Measurements from ENCODE around the gene EMP1.
"Not testable (repeated sequence)": the region's sequence is repeated elsewhere in the genome, so short reads cannot be mapped to it uniquely, and the experiment has no call there.

EMP1 gene

DNA sequence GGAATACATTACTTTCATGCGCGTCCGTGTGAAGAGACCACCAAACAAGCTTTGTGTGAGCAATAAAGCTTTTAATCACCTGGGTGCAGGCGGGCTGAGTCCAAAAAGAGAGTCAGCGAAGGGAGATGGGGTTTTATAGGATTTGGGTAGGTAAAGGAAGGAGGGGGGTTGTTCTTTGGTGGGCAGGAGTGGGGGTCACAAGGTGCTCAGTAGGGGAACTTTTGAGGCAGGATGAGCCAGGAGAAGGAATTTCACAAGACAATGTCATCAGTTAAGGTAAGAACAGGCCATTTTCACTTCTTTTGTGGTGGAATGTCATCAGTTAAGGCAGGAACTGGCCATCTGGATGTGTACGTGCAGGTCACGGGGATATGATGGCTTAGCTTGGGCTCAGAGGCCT lies 63.1 kb downstream of the EMP1 start:
- DNase-seq: not testable (repeated sequence)

- DNase-seq: not testable (repeated sequence)
Measured at GRCh38 chr12:13267826-13268225, 71.3 kb downstream of the EMP1 start.

GRCh38 chr12:13268581-13268980 lies 72.1 kb downstream of the EMP1 start:
- DNase-seq: no peak
